Measurements from ENCODE around the gene ZNF664. TPM values are rescaled to one million over a fixed set of nuclear protein-coding genes. Genes with fewer than 3 reads are reported as not detected.

The ZNF664 gene
- total RNA-seq, 1 donor from 2014 or later, result 97.5 TPM

DNA sequence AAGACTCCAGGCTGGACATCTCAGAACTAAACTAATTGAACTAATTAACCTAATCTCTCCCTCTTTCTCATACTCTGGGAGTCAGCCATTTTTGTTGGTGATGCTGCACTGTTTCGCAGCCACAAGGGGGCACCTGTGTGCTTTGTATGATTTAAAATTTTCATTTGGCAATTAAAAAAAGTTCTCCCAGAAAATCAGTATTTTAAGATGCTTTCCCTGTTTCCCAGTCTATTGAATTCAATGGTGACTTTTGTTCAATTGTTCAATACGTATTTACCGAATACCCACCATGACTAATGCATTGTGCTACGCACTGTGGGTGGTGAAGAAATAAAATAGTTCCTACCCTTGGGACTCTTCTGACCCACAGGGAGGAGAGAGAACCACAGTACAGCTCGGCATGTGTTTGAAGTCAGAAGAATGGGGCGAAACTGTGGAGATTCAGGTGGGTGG is 63.7 kb downstream of the ZNF664 start:
- no peak for DNase-seq (ENCODE audit: low read depth)
- TF ChIP-seq, protein P1, sequence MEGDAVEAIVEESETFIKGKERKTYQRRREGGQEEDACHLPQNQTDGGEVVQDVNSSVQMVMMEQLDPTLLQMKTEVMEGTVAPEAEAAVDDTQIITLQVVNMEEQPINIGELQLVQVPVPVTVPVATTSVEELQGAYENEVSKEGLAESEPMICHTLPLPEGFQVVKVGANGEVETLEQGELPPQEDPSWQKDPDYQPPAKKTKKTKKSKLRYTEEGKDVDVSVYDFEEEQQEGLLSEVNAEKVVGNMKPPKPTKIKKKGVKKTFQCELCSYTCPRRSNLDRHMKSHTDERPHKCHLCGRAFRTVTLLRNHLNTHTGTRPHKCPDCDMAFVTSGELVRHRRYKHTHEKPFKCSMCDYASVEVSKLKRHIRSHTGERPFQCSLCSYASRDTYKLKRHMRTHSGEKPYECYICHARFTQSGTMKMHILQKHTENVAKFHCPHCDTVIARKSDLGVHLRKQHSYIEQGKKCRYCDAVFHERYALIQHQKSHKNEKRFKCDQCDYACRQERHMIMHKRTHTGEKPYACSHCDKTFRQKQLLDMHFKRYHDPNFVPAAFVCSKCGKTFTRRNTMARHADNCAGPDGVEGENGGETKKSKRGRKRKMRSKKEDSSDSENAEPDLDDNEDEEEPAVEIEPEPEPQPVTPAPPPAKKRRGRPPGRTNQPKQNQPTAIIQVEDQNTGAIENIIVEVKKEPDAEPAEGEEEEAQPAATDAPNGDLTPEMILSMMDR (IDR thresholded peaks at IDR 0.05; ENCODE audit: insufficient read depth, low read length, poor library complexity, severe bottlenecking), result peak; percentile 81
- Histone ChIP-seq H3K27me3 (ENCODE audit: control insufficient read depth, insufficient read depth, low read length) (no peaks in the 10 kb centered on the region), H3K36me3 (ENCODE audit: control insufficient read depth, insufficient read depth, low read length) (no peaks in the 10 kb centered on the region), H3K4me3 (ENCODE audit: low read depth, low read length) (no peak overlapping the region)

- TF ChIP-seq, protein P1 (IDR thresholded peaks at IDR 0.05; ENCODE audit: insufficient read depth, low read length, poor library complexity, severe bottlenecking), result no peak
- Histone ChIP-seq H3K36me3 (ENCODE audit: control insufficient read depth, insufficient read depth, low read length) (no peaks in the 10 kb centered on the region), H3K27me3 (ENCODE audit: control insufficient read depth, insufficient read depth, low read length) (no peaks in the 10 kb centered on the region), H3K4me3 (ENCODE audit: low read depth, low read length) (no peak overlapping the region)
- DNase-seq (ENCODE audit: low read depth), result no peak
Observed at GRCh38 chr12:124037331-124037730, 64.3 kb downstream of the ZNF664 start.

GRCh38 chr12:124039276-124039675 is 66.3 kb downstream of the ZNF664 start:
- Histone ChIP-seq H3K4me3 (ENCODE audit: low read depth, low read length) (no peak overlapping the region), H3K27me3 (ENCODE audit: control insufficient read depth, insufficient read depth, low read length) (no peaks in the 10 kb centered on the region), H3K36me3 (ENCODE audit: control insufficient read depth, insufficient read depth, low read length) (no peaks in the 10 kb centered on the region)
- TF ChIP-seq, protein P1 (IDR thresholded peaks at IDR 0.05; ENCODE audit: insufficient read depth, low read length, poor library complexity, severe bottlenecking), result no peak
- no peak for DNase-seq (ENCODE audit: low read depth)

DNA sequence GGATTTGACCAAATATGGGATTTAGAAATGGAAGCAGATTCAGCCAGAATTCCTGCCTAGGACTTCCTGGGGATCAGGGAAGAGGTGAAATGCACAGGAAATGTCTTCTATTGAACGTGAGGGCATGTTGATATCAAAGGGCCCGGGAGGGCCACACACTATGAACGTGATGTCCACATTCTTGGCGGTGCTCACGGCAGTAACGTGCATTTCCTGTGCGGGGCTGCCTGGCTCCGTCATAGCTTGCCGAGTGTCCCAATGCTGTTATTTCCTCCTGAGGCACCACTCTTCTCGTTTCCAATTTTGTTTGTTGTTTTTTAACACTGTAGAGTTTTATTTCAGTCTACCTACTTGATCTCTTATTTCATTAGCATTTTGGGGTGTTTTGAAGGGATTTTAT is 67.3 kb downstream of the ZNF664 start:
- no peak overlapping the region for H3K4me3 ChIP-seq (ENCODE audit: low read depth, low read length)
- TF ChIP-seq, protein P1 (IDR thresholded peaks at IDR 0.05; ENCODE audit: insufficient read depth, low read length, poor library complexity, severe bottlenecking), result no peak
- H3K36me3 ChIP-seq (ENCODE audit: control insufficient read depth, insufficient read depth, low read length), result no peaks in the 10 kb centered on the region
- H3K27me3 ChIP-seq (ENCODE audit: control insufficient read depth, insufficient read depth, low read length), result no peaks in the 10 kb centered on the region
- DNase-seq (ENCODE audit: low read depth), result no peak

- Histone ChIP-seq H3K27me3 (ENCODE audit: control insufficient read depth, insufficient read depth, low read length) (no peaks in the 10 kb centered on the region), H3K36me3 (ENCODE audit: control insufficient read depth, insufficient read depth, low read length) (no peaks in the 10 kb centered on the region), H3K4me3 (ENCODE audit: low read depth, low read length) (no peak overlapping the region)
- TF ChIP-seq, protein P1 (IDR thresholded peaks at IDR 0.05; ENCODE audit: insufficient read depth, low read length, poor library complexity, severe bottlenecking), result no peak
- no peak for DNase-seq (ENCODE audit: low read depth)
Observed at GRCh38 chr12:124040737-124041136, 67.7 kb downstream of the ZNF664 start.

GRCh38 chr12:124041907-124042306 is 68.9 kb downstream of the ZNF664 start:
- Histone ChIP-seq H3K36me3 (ENCODE audit: control insufficient read depth, insufficient read depth, low read length) (no peaks in the 10 kb centered on the region), H3K4me3 (ENCODE audit: low read depth, low read length) (no peak overlapping the region), H3K27me3 (ENCODE audit: control insufficient read depth, insufficient read depth, low read length) (no peaks in the 10 kb centered on the region)
- TF ChIP-seq, protein P1 (IDR thresholded peaks at IDR 0.05; ENCODE audit: insufficient read depth, low read length, poor library complexity, severe bottlenecking), result no peak
- no peak for DNase-seq (ENCODE audit: low read depth)
